NCI-H1436 treated with DMSO at 0.1 percent for 48 hours (cell line): ENCODE data around the gene STARD9.
"Not testable (repeated sequence)": the region's sequence is repeated elsewhere in the genome, so short reads cannot be mapped to it uniquely, and the experiment has no call there.

Source experiments
- DNase-seq: peaks from one replicate; lab custom pipeline; 2025; lab: John Stamatoyannopoulos, UW

The STARD9 gene

GRCh38 chr15:42627485-42627884 is 52.1 kb downstream of the STARD9 start:
- no peak for DNase-seq

- DNase-seq = no peak
Measured at GRCh38 chr15:42628761-42629160, 53.4 kb downstream of the STARD9 start.

GRCh38 chr15:42632105-42632675 is 56.8 kb downstream of the STARD9 start:
- no peak for DNase-seq

GRCh38 chr15:42640109-42640508 is 64.7 kb downstream of the STARD9 start:
- DNase-seq = no peak

- DNase-seq = no peak
Measured at GRCh38 chr15:42650208-42651066, 75.0 kb downstream of the STARD9 start.

GRCh38 chr15:42665827-42666226 is 90.4 kb downstream of the STARD9 start:
- DNase-seq = no peak

- no peak for DNase-seq
Measured at GRCh38 chr15:42667855-42668254, 92.4 kb downstream of the STARD9 start.

GRCh38 chr15:42670451-42670850 is 95.0 kb downstream of the STARD9 start:
- no peak for DNase-seq

- DNase-seq = no peak
Measured at GRCh38 chr15:42672444-42672843, 97.0 kb downstream of the STARD9 start.

- DNase-seq = no peak
Measured at GRCh38 chr15:42674472-42674871, 99.1 kb downstream of the STARD9 start.

- DNase-seq = no peak
Measured at GRCh38 chr15:42675021-42675420, 99.6 kb downstream of the STARD9 start.

GRCh38 chr15:42679285-42680141 is 104.1 kb downstream of the STARD9 start:
- DNase-seq = no peak

GRCh38 chr15:42680142-42680482 is 104.7 kb downstream of the STARD9 start:
- DNase-seq = not testable (repeated sequence)

- no peak for DNase-seq
Measured at GRCh38 chr15:42681119-42681518, 105.7 kb downstream of the STARD9 start.

GRCh38 chr15:42686281-42686680 is 110.9 kb downstream of the STARD9 start:
- DNase-seq = no peak

- no peak for DNase-seq
Measured at GRCh38 chr15:42687740-42688139, 112.3 kb downstream of the STARD9 start.

- no peak for DNase-seq
Measured at GRCh38 chr15:42688301-42688700, 112.9 kb downstream of the STARD9 start.

- DNase-seq = no peak
Measured at GRCh38 chr15:42691308-42691707, 115.9 kb downstream of the STARD9 start.

- no peak for DNase-seq
Measured at GRCh38 chr15:42691770-42692169, 116.4 kb downstream of the STARD9 start.

GRCh38 chr15:42692536-42692935 is 117.1 kb downstream of the STARD9 start:
- no peak for DNase-seq

- DNase-seq = no peak
Measured at GRCh38 chr15:42692997-42693396, 117.6 kb downstream of the STARD9 start.

GRCh38 chr15:42693496-42693895 is 118.1 kb downstream of the STARD9 start:
- no peak for DNase-seq

- no peak for DNase-seq
Measured at GRCh38 chr15:42693942-42694341, 118.5 kb downstream of the STARD9 start.
